Measurements from ENCODE around the gene TIMM13. TPM values are rescaled to one million over a fixed set of nuclear protein-coding genes. Genes with fewer than 3 reads are reported as not detected.

Gene TIMM13
- total and polyA plus RNA-seq, 10 of the 15 experiments (the other 5 are each of a cell fraction or from before 2014, with no cell fraction given): 9.9 to 205 (median 63.6) TPM

DNA sequence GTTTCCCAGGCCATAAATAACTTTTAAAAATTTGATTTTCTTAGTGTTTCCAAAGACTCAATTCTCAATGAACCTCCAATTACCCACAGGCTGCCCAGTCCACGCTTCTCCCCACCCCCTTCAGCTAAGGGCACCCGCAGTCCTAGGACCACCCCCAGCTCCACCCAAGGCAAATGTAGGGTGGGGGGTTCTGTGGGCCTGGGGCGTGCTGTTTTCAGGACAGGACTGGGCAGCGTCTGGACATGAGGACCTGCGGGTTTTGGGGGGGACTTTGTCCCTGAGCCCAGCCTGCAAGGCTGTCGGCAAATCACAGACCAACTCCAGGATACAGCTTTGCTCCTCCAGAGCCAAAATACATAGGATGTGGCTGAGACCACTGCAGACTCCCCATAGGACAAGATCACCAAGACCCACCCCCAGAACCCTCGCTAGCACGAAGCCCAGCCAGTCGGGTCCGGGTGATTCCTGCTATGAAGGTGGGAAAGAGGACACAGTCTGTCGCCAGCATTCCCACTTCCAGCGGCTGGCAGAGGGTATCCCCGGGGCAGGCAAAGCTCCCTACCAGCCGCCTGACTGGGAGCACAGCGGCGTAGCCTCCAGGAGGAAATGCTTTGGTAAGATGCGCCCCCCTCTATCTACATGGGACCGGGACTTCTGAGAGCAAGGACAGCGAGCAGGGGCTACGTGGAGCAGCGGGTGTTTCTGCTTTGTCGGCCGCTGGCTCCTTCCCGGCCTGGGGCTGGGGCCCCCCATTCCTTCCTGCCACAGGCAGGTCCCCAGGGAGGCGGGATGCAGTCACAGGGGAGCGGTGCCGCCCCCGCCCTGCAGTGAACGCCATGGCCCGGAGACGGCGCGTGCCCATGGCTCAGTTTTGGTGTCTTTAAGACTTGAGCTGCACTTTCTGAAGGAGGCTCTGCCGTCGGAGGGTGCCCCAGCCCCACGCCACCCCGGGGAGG lies 1.6 kb upstream of the TIMM13 start (continued):
- TF ChIP-seq, protein P1, sequence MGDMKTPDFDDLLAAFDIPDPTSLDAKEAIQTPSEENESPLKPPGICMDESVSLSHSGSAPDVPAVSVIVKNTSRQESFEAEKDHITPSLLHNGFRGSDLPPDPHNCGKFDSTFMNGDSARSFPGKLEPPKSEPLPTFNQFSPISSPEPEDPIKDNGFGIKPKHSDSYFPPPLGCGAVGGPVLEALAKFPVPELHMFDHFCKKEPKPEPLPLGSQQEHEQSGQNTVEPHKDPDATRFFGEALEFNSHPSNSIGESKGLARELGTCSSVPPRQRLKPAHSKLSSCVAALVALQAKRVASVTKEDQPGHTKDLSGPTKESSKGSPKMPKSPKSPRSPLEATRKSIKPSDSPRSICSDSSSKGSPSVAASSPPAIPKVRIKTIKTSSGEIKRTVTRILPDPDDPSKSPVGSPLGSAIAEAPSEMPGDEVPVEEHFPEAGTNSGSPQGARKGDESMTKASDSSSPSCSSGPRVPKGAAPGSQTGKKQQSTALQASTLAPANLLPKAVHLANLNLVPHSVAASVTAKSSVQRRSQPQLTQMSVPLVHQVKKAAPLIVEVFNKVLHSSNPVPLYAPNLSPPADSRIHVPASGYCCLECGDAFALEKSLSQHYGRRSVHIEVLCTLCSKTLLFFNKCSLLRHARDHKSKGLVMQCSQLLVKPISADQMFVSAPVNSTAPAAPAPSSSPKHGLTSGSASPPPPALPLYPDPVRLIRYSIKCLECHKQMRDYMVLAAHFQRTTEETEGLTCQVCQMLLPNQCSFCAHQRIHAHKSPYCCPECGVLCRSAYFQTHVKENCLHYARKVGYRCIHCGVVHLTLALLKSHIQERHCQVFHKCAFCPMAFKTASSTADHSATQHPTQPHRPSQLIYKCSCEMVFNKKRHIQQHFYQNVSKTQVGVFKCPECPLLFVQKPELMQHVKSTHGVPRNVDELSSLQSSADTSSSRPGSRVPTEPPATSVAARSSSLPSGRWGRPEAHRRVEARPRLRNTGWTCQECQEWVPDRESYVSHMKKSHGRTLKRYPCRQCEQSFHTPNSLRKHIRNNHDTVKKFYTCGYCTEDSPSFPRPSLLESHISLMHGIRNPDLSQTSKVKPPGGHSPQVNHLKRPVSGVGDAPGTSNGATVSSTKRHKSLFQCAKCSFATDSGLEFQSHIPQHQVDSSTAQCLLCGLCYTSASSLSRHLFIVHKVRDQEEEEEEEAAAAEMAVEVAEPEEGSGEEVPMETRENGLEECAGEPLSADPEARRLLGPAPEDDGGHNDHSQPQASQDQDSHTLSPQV (IDR thresholded peaks at IDR 0.05): no peak
- TF ChIP-seq, protein P2, sequence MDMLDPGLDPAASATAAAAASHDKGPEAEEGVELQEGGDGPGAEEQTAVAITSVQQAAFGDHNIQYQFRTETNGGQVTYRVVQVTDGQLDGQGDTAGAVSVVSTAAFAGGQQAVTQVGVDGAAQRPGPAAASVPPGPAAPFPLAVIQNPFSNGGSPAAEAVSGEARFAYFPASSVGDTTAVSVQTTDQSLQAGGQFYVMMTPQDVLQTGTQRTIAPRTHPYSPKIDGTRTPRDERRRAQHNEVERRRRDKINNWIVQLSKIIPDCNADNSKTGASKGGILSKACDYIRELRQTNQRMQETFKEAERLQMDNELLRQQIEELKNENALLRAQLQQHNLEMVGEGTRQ (IDR thresholded peaks at IDR 0.05; ENCODE audit: borderline replicate concordance, low read depth, low read length): no peak
- TF ChIP-seq, protein P3, sequence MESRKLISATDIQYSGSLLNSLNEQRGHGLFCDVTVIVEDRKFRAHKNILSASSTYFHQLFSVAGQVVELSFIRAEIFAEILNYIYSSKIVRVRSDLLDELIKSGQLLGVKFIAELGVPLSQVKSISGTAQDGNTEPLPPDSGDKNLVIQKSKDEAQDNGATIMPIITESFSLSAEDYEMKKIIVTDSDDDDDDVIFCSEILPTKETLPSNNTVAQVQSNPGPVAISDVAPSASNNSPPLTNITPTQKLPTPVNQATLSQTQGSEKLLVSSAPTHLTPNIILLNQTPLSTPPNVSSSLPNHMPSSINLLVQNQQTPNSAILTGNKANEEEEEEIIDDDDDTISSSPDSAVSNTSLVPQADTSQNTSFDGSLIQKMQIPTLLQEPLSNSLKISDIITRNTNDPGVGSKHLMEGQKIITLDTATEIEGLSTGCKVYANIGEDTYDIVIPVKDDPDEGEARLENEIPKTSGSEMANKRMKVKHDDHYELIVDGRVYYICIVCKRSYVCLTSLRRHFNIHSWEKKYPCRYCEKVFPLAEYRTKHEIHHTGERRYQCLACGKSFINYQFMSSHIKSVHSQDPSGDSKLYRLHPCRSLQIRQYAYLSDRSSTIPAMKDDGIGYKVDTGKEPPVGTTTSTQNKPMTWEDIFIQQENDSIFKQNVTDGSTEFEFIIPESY (IDR thresholded peaks at IDR 0.05): no peak
- TF ChIP-seq POLR2A (IDR thresholded peaks at IDR 0.05; ENCODE audit: low read depth, low read length): peak; percentile 55; the same call in 1 of the 2 replicates
